Heart left ventricle (tissue), 16 donors: ENCODE measurements around the gene DLK2. TPM values are rescaled to one million over a fixed set of nuclear protein-coding genes. Genes with fewer than 3 reads are reported as not detected.
"Not testable (repeated sequence)": the region's sequence is repeated elsewhere in the genome, so short reads cannot be mapped to it uniquely, and the experiment has no call there.

ENCODE experiments used
- ATAC-seq, 4 donors: fragments of 200-7000 bp; cut with Tn5 transposase; one replicate each; pipeline ENCODE4 v1.9.1; 2020 to 2022; ENCODE audit warnings: moderate library complexity in 4 of 4, mild to moderate bottlenecking in 3 of 4, moderate number of reproducible peaks in 1 of 4
- DNase-seq, 5 donors: peaks; one replicate each; pipeline ENCODE4 v3.0.0-alpha.2; 2020
- H3K27ac ChIP-seq, 12 donors: fragments of 200-600 bp; sonication (generic) in 4 of 12; one replicate each; pipeline versions ENCODE4 v1.5.0 to v1.8.0; 2016 to 2022; ENCODE audit warnings: mild to moderate bottlenecking in 2 of 12
- H3K27me3 ChIP-seq, 9 donors: fragments of 200-600 bp; sonication (generic) in 2 of 9; one replicate each; pipeline versions ENCODE4 v1.5.1 to v1.8.0; 2016 to 2022; ENCODE audit warnings: mild to moderate bottlenecking in 3 of 9
- H3K36me3 ChIP-seq, 9 donors: fragments of 200-600 bp; sonication (generic) in 2 of 9; one replicate each; pipeline versions ENCODE4 v1.5.0 to v1.8.0; 2018 to 2022; ENCODE audit warnings: mild to moderate bottlenecking in 2 of 9
- H3K4me1 ChIP-seq, 12 donors: fragments of 200-600 bp; sonication (generic) in 4 of 12; one replicate each; pipeline versions ENCODE4 v1.5.0 to v1.8.0; 2016 to 2022; ENCODE audit warnings: mild to moderate bottlenecking in 3 of 12
- H3K4me3 ChIP-seq, 12 donors: fragments of 200-600 bp; sonication (generic) in 4 of 12; one replicate each; pipeline versions ENCODE4 v1.5.0 to v1.8.0; 2017 to 2022; ENCODE audit warnings: mild to moderate bottlenecking in 9 of 12, moderate library complexity in 4 of 12
- H3K9me3 ChIP-seq, 12 donors: fragments of 200-600 bp; sonication (generic) in 4 of 12; one replicate each; pipeline versions ENCODE4 v1.5.0 to v1.8.0; 2016 to 2022; ENCODE audit warnings: mild to moderate bottlenecking in 1 of 12
- POLR2A ChIP-seq, 2 donors: fragments of 450-650 bp; IDR thresholded peaks; one replicate each; pipeline ENCODE4 v1.6.1; 2017; ENCODE audit warnings: antibody characterized with exemption in 2 of 2, mild to moderate bottlenecking in 2 of 2, moderate library complexity in 2 of 2
- WGBS, 4 donors: extraction: QIAGEN DNeasy Blood & Tissue Kit in 2 of 4; methylation state at CpG; one replicate each; pipeline versions ENCODE4 v1.1.5 to v1.1.7; 2013 to 2018; 5-methylcytosine and 5-hydroxymethylcytosine counted together
- intact Hi-C, 10 donors: fragments of 100-400 bp; cut with DNase I; formaldehyde crosslinking; loops; one replicate each; pipeline versions ENCODE4 v1.11.1 to v1.14.2; 2022
- polyA plus RNA-seq, 2 donors: library from polyadenylated mRNA; stranded (reverse); fragments of 200-250 nt; gene quantifications; one replicate each; pipeline ENCODE4 v1.2.3, GENCODE V29; 2013
- total RNA-seq, 9 donors: library from RNA; depleted of rRNA in 2 of 9; stranded (reverse); fragments of >200 nt in 2 of 9; fragmentation: NEBNext Ultra II Directional in 3 of 9; extraction: Animal tissue kit (Norgen Biotek cat#: 25700) in 3 of 9; gene quantifications; one replicate each; pipeline versions ENCODE4 v1.1.0 to v1.2.4, GENCODE V29; 2016 to 2023
- TF ChIP-seq, protein P1 (sequence below), 12 donors: fragments of 200-600 bp; sonication (generic) in 4 of 12; IDR thresholded peaks; one replicate each; pipeline versions ENCODE4 v1.5.0 to v1.8.0; 2018 to 2022; ENCODE audit warnings: antibody characterized with exemption in 12 of 12, mild to moderate bottlenecking in 5 of 12
- donor health status: ischemic (EF 13 %, LVEDD 7.1; RV severe dilation, severe dysfunction).
- donor health status: healthy with polysubstance abuse.
- donor health status: DM: no; HTN: yes; CAD: no.
- donor health status: DM: no; HTN: no; CAD: no.
- donor health status: ischemic (EF 25% LVEDD 6.9; RV normal size, moderate dysfunction).
- donor health status: ischemic (EF 25% LVEDD 5.7; RV mildly dilated, moderate dysfunction).
- donor health status: healthy.
- donor health status: DM: yes; HTN: yes; CAD: no.
- donor health status: ischemic (EF 35%, LVEDD 5.7; RV mildly dilated, moderate dysfunction).
- donor health status: nonischemic (EF 11% LVEDD 7.7; RV severe dilation, severe dysfunction).
- donor health status: DM: yes; HTN: yes; CAD: no.
- donor health status: PGD.
- donor health status: ischemic (EF 29% LVEDD 5.4; RV normal size, mild dysfunction).
- donor health status: nonischemic (EF 23%, LVEDD 6.1; RV moderate dilation, normal function).

The DLK2 gene
- total and polyA plus RNA-seq, 11 donors, result 0.61 to 8.1 (median 2.7) TPM

DNA sequence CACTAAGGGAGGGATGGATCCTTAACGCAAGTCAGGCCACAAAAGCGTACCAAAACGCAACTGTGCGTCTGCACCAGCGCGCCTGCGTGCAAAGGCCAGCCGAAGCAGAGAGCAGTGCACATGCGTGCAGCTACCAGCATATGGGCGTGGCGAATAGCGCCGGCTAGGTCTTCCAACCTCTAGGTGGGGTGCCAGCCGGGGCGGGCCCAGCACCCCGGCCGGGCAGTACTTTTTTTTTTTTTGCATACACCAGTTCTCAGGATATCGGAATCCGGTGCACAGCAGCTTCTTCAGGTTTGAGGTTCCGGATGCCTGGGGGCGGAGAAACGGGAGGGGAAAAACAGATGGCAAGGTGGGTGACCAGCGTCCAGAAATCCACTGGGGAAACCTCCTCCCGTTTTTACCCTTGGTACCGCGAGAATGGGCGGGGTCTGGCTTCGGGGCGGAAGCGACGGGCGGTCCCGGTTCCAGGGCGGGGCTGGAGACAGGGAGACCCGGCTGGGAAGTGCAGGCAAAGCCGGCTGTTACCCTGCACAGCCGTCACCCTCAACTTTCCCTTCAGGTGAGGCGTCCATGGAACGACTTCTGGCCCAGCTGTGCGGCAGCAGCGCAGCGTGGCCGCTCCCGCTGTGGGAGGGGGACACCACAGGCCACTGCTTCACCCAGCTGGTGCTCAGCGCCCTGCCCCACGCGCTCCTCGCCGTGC, 27.8 kb downstream of the DLK2 start, which contains the start of gene ABCC10:
Gene ABCC10 (plus strand): TSS at position 136 of the 706 bp plus-strand sequence. CDS start 438 bp downstream, at position 574.
- peak; percentile 95 to 97 (median 97) for DNase-seq
- Histone ChIP-seq H3K27me3 (no peaks in the 10 kb centered on the region), H3K4me1 (peaks cover 5 to 26% (median 13%) of the 10 kb centered on the region in 12 donors), H3K4me3 (peak within 1 kb of the TSS; percentile 49 to 92 (median 88)), H3K27ac (peak within 1 kb of the TSS; percentile 49 to 94 (median 89)), H3K36me3 (peaks cover 0 to 18% (median 12%) of the 10 kb centered on the region in 9 donors), H3K9me3 (no peaks in the 10 kb centered on the region)
- TF ChIP-seq POLR2A (IDR thresholded peaks at IDR 0.05), result peak in 1 of 2 donors; percentile 82
- TF ChIP-seq, protein P1, sequence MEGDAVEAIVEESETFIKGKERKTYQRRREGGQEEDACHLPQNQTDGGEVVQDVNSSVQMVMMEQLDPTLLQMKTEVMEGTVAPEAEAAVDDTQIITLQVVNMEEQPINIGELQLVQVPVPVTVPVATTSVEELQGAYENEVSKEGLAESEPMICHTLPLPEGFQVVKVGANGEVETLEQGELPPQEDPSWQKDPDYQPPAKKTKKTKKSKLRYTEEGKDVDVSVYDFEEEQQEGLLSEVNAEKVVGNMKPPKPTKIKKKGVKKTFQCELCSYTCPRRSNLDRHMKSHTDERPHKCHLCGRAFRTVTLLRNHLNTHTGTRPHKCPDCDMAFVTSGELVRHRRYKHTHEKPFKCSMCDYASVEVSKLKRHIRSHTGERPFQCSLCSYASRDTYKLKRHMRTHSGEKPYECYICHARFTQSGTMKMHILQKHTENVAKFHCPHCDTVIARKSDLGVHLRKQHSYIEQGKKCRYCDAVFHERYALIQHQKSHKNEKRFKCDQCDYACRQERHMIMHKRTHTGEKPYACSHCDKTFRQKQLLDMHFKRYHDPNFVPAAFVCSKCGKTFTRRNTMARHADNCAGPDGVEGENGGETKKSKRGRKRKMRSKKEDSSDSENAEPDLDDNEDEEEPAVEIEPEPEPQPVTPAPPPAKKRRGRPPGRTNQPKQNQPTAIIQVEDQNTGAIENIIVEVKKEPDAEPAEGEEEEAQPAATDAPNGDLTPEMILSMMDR (IDR thresholded peaks at IDR 0.05), result peak in 11 of 12 donors; percentile 27 to 74 (median 40)
- intact Hi-C loops, result loop anchor here in 6 of 10 donors (1.0 to 10.0 kb wide), 4 partner anchors 53 to 60 kb away; partner anchors contain the start of gene ZNF318 (in 5 of the 6)
- 0 to 1% (median 0%) methylated on average over 22 to 49 of the region's 49 CpGs for WGBS, 4 donors
- peak; percentile 98 to 99 (median 99) for ATAC-seq

DNA sequence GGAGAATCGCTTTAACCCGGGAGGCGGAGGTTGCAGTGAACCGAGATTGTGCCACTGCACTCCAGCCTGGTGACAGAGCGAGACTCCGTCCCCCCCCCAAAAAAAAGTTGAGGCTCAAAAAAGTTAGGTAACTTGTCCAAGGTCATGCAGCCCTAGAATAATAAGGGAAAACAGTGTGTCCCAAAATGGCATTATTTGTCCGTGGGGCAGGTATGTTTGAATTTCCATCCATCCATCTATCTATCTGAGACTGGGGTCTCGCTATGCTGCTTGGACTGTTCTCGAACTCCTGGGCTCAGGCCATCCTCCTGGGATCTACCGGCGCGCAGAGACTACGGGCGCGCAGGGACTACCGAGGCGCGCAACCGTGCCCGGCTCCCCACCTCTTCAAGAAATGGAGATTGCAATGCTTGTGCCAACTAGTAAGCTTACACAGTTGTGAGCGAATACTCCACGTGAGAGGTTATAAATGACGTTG, 28.4 kb downstream of the DLK2 start:
- Histone ChIP-seq H3K27me3 (no peaks in the 10 kb centered on the region), H3K36me3 (peaks cover 0 to 12% (median 7%) of the 10 kb centered on the region in 9 donors), H3K4me3 (peak overlapping the region; percentile 49 to 92 (median 88)), H3K4me1 (peaks cover 5 to 26% (median 13%) of the 10 kb centered on the region in 12 donors), H3K27ac (peak overlapping the region; percentile 49 to 94 (median 89)), H3K9me3 (no peaks in the 10 kb centered on the region)
- TF ChIP-seq, protein P1 (IDR thresholded peaks at IDR 0.05), result no peak
- no peak for TF ChIP-seq POLR2A (IDR thresholded peaks at IDR 0.05)
- intact Hi-C loops, result loop anchor here in 6 of 10 donors (1.0 to 10.0 kb wide), 4 partner anchors 52 to 60 kb away; partner anchors contain the start of gene ZNF318 (in 5 of the 6)
- DNase-seq (no peak), ATAC-seq (no peak)
- WGBS, 4 donors, result 33 to 40% (median 37%) methylated on average over 23 of the region's 23 CpGs

DNA sequence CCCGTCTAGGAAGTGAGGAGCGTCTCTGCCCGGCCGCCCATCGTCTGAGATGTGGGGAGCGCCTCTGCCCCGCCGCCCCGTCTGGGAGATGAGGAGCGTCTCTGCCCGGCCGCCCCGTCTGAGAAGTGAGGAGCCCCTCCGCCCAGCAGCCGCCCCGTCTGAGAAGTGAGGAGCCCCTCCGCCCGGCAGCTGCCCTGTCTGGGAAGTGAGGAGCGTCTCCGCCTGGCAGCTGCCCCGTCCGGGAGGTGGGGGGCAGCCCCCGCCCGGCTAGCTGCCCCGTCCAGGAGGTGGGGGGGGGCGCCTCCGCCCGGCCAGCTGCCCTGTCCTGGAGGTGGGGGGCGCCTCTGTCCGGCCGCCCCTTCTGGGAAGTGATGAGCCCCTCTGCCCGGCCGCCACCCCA, 30.3 kb downstream of the DLK2 start:
- not testable (repeated sequence) for H3K27me3 ChIP-seq, H3K27ac ChIP-seq, H3K36me3 ChIP-seq, H3K4me3 ChIP-seq, H3K9me3 ChIP-seq, DNase-seq, ATAC-seq
- intact Hi-C loops, result loop anchor here in 3 of 10 donors (5.0 to 10.0 kb wide), 2 partner anchors 50 to 58 kb away; partner anchors contain the start of gene ZNF318 (in 2 of the 3)
- peaks cover 5 to 24% (median 13%) of the 10 kb centered on the region in 12 donors for H3K4me1 ChIP-seq
- WGBS, 4 donors, result 95 to 98% (median 97%) methylated on average over 15 to 33 of the region's 33 CpGs

DNA sequence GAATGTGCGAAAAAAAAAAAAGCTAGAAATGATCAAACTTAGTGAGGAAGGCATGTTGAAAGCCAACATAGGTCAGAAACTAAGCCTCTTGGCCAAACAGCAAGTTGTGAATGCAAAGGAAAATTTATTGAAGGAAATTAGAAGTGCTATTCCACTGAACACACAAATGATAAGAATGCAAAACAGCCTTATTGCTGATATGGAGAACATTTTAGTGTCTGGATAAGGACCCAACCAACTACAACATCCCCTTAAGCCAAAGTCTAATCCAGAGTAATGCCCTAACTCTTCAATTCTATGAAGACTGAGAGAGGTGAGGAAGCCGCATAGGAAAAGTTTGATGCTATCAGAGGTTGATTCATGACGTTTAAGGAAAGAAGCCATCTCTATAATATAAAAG, 33.5 kb downstream of the DLK2 start:
- Histone ChIP-seq H3K4me1 (peaks cover 0 to 2% (median 0%) of the 10 kb centered on the region in 12 donors), H3K4me3 (no peak overlapping the region), H3K27ac (no peak overlapping the region), H3K36me3 (no peaks in the 10 kb centered on the region), H3K9me3 (no peaks in the 10 kb centered on the region), H3K27me3 (no peaks in the 10 kb centered on the region)
- intact Hi-C loops, result loop anchor here in 1 of 10 donors (10.0 kb wide), 1 partner anchor 47 kb away; no protein-coding TSS in a partner anchor
- TF ChIP-seq POLR2A (IDR thresholded peaks at IDR 0.05), result no peak
- TF ChIP-seq, protein P1 (IDR thresholded peaks at IDR 0.05), result no peak
- ATAC-seq (no peak), DNase-seq (no peak)
- WGBS, 4 donors, result 68 to 70% (median 69%) methylated on average over 3 of the region's 3 CpGs
